Measurements from ENCODE around the gene ZFP42. TPM values are rescaled to one million over a fixed set of nuclear protein-coding genes. Genes with fewer than 3 reads are reported as not detected.

Gene ZFP42
- total RNA-seq, 1 donor from 2014 or later: under 0.01 TPM

DNA sequence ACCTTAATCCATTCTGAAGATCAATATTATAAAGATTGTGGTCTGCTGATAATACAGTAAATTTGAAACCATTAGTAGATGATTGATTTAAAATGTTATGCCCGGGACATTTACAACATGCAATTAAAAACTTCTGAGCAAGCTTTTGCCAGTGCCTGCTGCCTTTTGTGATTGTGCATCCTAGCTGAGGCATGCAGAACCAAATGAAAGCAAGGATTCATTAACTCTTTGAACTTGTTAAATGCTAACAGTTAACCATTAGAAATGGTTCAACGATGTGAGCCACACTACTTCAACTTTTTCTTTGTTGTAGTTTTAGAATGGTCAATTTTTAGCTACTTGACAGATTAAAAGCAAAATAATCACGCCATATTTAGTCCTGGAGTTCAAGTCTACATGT is 51.1 kb downstream of the ZFP42 start:
- Histone ChIP-seq H3K36me3 (ENCODE audit: control insufficient read depth, insufficient read depth, low read length) (no peaks in the 10 kb centered on the region), H3K4me3 (ENCODE audit: low read depth, low read length) (no peak overlapping the region), H3K27me3 (ENCODE audit: control insufficient read depth, insufficient read depth, low read length) (no peaks in the 10 kb centered on the region)
- DNase-seq (ENCODE audit: low read depth): no peak
- TF ChIP-seq, protein P1, sequence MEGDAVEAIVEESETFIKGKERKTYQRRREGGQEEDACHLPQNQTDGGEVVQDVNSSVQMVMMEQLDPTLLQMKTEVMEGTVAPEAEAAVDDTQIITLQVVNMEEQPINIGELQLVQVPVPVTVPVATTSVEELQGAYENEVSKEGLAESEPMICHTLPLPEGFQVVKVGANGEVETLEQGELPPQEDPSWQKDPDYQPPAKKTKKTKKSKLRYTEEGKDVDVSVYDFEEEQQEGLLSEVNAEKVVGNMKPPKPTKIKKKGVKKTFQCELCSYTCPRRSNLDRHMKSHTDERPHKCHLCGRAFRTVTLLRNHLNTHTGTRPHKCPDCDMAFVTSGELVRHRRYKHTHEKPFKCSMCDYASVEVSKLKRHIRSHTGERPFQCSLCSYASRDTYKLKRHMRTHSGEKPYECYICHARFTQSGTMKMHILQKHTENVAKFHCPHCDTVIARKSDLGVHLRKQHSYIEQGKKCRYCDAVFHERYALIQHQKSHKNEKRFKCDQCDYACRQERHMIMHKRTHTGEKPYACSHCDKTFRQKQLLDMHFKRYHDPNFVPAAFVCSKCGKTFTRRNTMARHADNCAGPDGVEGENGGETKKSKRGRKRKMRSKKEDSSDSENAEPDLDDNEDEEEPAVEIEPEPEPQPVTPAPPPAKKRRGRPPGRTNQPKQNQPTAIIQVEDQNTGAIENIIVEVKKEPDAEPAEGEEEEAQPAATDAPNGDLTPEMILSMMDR (IDR thresholded peaks at IDR 0.05; ENCODE audit: insufficient read depth, low read length, severe bottlenecking): no peak
- FAIRE-seq: no peak

DNA sequence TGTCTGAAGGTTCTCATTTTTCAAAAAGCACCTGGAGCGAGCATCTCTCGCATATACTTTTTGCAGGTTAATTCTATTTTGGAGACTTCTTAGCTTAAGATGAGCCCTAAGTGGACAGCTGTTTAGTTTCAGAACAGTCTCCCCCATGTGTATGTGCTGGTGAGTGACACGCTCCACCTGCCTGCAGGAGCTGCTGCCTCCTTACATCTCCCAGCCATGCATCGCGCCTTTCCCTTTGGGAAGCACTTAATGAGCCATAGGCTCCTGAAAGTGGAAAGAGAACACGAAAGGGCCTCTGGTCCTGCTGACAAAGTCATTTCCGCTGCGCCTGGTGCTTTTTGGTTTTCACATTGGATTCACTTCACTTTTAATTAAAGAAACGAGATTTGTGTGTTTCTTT is 57.7 kb downstream of the ZFP42 start:
- FAIRE-seq: no peak
- Histone ChIP-seq H3K27me3 (ENCODE audit: control insufficient read depth, insufficient read depth, low read length) (no peaks in the 10 kb centered on the region), H3K36me3 (ENCODE audit: control insufficient read depth, insufficient read depth, low read length) (no peaks in the 10 kb centered on the region), H3K4me3 (ENCODE audit: low read depth, low read length) (no peak overlapping the region)
- no peak for DNase-seq (ENCODE audit: low read depth)
- TF ChIP-seq, protein P1 (IDR thresholded peaks at IDR 0.05; ENCODE audit: insufficient read depth, low read length, severe bottlenecking): no peak

Other genes starting within 250 kb of the ZFP42 start
- not detected in 2 replicates for gene TRIML2, start 113.8 kb downstream of the ZFP42 start, total RNA-seq
- 0.26 TPM in 1 of 2 replicates, not detected in the other for gene TRIML1, start 143.7 kb downstream of the ZFP42 start, total RNA-seq

Measured in bronchial epithelial cell (primary cell).